GM21619 (cell line): ENCODE measurements around the gene RAI1.
A peak's percentile ranks its signal among the peaks of the same experiment; 100 is the strongest.

Source experiments
- ATAC-seq: cut with Tn5 transposase; IDR thresholded peaks from one replicate; pipeline ENCODE4 v1.9.1; 2021; ENCODE audit not compliant: unreplicated experiment

RAI1 gene

DNA sequence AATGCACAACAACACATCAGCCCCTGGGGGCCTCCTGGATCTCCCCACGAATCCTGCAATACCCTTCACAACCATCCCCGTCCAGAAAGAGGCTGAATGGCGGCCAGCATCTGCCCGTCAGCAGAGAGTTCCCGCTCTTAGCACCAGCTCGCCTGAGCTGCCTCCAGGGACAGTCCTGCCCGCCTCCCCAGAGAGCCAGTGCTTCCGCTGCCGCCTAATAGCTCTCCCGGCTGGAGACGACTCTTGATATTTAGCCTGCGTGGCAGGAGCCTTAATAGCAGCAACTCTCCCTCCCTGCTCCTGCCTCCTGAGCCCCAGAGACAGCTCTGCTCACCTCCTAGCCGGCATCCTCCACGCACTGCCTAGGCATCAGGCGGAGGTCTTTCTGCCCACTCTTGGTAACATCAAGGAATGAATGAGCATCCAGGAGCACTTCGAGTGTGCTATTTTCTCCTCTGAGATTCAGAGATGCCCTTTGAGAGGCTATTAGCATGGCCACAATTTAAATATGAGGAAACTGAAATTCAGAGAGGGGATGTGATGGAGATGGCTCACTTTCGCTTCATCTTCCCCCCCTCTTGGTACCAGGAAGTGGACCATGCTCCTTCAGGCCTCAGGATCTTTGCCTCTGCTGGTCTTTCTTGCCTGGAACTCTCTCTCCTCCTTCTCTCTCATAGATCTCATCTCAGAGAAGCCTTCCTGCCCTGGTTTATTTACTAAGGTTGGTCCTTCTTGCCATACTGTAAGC is 67.9 kb downstream of the RAI1 start:
- no peak for ATAC-seq

DNA sequence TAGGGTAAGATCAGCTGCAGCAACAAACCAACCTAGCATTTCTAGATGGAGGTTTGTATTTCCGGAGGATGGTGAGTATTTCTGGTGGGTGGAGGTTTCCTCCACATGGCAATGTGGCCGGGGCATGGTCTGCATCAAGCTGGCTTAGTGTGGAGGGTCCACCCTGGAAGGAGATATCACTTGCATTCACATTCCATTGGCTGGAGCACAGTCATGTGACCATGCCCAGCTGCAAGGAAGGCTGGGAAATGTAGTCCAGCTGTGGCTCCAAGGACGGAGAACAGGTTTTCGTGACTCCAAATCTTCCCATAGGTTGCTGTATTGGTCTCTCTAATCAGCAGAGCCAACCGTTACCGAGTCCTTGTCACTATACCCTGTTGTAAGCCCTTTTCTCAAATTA is 68.7 kb downstream of the RAI1 start:
- no peak for ATAC-seq

DNA sequence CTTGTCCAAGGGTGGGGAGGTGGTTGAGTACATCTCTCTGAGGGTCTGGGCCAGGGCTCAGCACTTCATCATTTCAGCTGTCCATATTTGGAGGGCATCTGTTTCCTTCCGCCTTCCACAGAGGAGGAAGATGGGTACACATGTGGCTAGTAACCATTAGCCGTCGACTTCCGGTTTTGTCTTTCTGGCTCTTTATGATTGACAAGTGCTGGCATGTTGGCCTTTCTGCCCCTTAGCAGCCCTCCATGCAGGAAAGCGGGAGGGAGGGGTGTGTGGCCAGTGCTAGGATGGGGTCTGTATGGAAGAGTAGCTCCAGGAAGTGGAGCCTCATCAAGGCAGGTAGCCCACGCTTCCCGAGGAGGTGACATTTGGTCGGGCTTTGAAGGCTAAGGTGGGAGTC is 69.6 kb downstream of the RAI1 start:
- no peak for ATAC-seq

DNA sequence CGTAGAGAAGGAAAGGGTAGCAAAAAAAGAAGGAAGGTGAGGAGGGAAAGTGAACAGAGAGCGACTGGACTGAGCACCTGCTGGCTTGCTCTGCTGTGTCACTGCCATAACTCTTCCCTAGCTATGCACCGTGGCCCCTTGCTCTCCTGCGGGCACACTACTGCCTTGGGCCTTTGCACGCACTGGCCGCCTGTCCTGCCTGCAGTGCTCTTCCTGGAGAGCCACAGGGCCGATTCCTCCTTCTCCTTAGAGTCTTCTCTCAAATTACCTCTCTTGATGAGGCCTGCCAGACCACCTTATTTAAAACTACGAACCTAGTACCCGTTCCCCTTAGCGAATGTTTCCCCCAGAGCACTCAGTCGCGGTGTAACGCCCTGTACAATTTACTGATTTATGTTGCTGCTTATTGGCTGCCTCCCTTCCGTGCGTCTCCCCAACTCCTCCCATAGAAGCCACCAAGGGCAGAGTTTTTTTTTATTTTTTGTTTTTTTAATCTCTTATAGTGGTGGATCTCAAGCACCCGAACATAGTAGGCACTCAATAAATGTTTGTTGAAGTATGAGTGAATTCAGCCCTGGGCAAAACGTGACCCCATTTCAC is 70.3 kb downstream of the RAI1 start:
- no peak for ATAC-seq

DNA sequence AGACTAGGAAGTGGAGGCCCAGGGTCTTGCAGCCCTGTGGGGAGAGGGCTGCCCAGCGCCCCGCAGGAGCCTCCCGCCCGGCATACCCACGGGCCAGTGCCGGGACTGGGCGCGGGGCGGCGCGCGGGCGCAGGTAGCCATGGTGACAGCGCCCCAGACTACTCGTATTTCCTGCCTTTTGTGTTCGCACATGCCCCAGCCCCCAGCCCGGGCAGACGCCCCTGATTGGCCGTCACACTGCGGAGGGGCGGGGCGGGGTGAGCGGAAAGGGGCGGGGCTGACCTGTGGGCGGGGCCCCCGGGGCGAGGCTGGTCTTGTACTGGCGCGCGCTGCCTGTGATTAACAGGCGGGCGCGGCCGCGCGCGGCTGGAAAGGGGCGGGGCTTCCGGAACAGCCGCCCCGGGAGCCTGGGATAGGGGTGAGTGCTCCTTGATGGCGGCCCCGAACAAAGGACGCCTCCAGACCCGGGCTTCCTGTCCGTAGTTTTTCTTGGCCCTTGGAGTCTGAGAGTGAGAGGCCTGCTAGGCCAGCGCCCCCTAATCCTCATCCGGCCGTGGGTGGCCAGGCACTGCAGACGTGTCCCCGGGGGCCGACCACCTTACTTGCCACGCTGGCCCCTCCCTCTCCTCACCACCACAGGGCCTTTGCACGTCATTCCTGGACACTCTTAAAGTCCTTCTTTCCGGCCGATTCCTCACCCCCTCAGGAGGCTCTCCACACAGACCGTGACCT is 71.0 kb downstream of the RAI1 start:
- peak; percentile 83 for ATAC-seq

DNA sequence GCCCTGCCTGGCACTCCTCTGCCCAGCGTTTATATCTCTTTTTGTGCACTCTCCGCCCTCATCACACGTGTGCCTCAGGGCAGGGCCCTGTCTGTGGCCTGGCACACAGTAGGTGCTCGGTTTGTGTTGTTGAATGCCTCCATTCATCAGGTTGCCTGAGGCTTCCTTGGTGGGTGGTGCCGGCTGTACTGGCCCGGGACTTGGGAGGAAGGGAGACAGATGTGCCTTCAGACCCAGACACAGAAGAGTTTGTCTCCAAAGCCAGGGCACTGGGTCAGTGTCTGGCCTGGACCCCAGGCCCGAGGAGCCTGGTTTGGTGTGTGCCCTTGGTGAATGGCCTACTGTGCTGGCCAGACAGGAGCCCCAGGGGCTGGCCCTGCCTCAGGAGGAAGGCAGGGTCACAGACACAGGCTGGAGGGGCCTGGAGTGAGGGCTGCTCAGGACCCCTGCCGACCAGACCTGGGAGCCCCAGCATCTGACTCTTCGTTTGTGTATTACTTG is 71.6 kb downstream of the RAI1 start:
- ATAC-seq = no peak

DNA sequence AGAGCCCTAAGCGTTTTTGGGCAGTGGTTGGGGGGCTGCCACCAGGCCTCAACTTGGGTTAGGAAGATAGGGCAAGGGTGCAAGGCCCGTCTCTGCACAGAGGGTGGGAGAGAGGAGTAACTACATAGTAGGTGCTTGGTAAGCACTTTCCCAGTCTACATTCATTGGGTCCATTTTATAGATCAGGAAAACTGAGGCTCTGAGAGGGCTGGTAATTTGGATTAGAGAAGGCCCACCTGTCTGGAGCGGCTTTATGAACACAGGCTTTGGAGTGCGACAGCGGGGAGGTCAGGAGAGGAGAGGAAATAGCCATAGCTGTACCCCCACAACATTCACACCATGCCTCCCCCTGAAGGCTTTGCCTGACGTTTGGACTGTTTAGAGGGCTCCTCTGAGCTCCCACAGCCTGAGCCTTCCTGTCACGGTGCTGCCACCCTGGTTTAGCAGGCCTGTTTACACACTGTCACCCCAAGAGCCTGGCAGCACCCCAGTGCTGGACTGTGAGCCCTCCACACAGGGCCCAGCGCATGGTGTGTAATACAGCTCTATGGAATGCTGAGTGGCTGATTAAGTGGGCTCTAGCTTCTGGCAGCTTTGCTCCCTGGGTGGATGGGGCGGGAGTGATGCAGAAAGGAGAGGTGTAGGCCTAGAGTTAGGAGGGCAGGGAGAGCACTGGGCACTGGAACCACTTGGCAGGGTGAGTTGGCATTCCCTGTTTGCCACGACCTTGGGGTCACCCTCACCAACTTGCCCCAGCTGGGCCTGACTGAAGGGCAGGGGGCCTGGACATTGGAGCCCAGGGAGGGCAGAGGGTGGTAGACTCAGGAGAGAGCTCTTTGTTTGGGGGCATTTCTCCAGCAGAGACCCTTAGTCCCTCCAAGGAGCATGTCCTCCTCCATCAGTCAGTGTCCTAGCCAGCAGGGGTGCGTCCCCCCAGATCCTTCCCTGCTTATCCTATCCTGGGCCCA is 73.7 kb downstream of the RAI1 start:
- no peak for ATAC-seq

DNA sequence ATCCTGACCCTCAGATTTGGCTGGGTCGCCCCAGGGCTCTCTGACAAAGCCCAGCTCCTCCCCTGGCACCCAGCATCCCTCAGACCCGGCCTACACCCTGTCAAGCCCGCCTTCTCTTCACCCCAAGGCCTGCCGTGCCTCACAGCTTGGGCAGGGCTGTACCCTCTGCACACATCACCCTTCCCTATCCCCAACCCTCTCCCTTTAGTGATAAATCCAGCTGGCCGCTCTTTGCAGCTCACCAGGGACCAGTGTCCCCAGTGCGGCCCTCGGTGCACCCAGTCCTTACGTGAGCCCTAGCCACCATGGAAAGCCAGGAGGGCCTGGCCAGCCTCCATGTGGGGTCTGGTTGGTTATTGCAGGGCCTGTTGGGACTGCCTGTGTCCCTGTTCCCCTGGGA is 74.5 kb downstream of the RAI1 start:
- no peak for ATAC-seq

DNA sequence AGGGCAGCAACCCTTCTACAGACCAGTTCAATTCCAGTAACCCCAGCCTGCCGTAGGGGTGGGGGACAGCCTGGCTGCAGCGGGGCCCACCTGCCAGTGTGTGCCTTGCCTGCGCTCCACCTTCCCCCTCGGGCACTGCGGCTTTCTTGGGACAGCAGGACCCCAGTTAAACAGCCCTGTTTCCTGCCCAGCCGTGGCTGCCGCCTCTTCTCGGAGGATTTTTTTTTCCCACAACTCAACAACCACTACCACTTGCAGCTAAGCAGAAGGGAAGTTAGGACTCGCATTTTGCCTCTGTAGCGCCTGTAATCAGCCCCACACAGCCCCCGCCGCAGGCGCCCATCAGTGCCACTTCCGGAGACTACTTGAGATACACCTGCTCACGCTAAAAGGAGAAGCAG is 76.1 kb downstream of the RAI1 start:
- no peak for ATAC-seq

DNA sequence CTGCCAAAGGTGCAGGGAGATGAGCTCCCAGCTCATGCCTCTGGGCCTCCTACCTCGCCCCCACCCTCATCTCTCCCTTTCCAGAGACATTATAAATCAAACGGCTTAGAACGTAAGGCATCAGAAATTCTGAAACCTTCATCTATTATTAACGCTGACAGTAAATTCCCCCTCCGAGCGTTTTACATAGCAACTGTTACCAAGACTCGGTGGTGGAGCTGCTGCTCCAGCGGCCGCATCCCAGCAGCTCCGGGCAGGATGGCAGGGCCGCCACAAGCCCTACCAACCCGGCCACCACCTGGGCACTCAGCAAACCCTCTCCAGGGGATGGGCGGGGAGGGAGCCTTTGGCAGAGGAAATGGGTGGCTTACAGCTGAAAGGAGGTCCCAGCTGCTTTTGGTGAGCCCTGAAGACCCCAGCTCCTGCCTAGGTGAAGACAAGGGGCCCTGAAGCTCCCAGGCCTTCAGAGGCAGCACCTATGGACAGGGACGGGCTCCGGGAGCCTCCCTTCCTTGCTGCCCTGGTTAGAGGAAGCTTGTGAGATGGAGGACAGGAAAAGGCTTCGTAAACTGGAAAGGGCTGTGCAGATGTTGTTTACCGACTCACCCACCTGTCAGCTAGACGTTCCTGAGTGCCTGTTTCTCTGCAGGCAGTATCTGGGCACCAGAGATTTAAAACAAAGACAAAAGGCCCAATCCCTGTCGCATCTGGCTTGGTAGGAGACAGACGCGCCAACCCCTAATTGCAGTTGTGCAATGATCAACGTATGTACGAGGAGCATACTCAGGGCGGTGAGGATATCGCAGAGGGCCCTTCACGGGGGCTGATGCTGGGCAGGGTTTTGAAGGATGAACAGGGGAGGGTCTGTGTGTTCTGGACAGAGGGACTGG is 76.9 kb downstream of the RAI1 start:
- ATAC-seq = no peak

DNA sequence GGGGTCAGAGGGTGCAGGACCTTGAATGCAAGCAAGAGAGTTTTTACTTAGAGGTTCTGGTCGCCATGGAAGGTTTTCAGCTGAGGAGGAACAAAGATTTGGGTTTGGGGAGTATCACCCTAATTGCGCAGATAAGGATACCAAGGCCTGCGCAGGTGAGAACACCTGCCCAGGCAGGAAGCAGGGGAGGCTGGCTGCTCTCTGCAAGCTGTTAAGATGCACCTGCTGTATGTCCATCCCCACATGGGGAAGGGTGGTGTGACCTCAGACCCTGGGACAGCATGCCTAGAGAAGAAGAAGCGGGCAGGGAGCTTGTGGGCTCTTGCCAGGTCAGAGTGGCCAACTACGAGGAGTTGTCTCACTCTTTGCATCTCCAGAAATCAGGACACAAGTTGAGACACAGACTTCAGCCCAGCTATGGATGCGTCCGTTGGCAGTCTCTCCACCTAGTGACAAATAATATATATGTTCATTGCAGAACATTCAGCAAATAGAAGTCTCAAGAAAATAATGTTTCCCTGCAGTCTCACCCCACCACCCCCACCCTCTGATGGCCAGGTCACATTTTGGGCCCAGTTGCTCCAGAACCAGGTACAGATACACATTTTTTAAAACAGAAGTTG is 77.8 kb downstream of the RAI1 start:
- no peak for ATAC-seq

DNA sequence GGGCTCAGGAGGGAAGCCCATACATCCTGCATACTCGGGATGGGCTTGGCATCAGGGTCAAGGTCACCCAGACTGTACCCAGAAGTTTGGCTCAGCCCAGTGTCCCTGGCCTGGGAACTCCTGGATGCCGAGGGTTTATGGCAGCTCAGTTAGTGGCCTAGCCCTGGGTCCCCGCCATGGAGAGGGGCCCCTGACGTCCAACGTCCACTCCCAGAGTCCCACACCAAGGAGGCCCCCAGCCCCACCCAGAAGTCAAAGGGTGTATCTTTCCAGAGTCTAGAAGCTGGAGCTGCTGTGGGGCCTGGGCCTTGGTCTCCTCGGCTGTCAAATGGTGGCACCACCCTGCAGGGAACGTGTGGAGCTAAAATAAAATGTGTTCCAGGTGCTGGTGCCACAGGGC is 79.1 kb downstream of the RAI1 start:
- ATAC-seq = no peak

DNA sequence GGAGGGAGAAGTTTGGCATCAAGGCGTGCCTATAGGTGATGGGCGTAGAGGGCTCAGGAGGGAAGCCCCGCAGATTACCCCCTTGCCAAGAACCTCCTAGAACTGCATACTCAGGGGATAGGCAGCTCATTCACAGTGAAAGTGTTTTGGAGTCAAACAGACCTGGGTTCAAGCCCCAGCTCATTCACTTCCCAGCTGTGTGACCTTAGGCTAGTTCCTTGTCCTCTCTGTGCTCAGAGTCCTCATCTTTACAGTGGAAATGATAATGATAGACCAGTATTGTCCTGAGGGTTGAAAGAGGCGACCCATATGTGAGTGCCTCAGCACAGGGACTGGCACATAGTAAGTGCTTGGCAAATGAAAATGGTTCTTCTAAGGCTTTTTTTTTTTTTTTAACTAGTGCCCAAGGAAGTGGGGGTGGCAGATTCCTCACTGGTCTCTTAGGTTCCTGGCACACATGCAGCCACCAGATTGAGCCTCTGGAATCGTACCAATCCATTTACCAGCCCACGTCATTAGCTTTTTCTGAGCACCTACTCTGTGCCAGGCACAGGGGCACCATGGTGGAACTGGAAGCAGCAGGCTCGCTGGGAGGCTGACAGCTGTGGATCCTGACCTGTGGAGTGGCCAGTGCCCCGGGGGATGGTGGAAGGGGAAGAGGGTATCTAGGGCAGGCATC is 79.8 kb downstream of the RAI1 start:
- ATAC-seq = no peak

DNA sequence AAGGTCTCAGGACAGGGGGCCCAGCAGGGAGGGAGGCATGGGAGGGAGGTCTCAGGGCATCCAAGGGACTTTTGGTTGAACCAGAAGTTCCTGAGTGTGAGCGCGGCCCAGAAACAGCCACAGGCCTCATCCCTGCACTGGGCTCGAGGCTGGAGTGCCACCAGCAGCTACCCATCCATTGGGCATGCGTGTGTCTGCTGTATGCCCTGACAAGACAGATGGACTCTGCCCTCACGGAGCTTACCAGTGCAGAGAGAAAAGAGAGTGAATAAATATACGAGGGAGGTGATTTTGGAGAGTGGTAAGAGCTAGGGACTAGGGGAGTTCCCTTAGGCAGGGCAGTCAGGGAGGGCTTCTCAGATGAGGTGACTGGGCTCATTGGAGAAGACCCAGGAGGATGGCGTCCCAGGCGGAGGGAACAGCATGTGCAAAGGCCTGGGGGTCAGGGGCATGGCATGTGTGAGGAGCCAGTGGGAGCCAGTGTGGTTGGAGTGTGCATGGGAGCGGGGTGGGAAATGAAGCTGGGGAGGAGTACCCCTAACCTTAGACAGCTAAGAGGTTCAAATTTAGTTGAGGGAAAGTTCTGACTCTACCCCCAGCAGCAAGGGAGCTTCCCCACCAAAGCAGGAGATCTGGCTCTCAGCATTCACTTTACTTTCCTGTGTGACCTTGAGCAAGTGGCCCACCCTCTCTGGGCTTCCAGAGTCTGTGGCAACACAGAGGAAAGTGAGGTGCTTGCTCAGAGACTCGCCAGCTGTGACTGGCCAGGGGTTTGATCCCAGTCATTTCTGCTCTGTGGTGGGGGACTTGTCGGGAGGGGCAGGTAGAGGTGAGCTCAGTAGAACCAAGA is 80.9 kb downstream of the RAI1 start:
- ATAC-seq = no peak

DNA sequence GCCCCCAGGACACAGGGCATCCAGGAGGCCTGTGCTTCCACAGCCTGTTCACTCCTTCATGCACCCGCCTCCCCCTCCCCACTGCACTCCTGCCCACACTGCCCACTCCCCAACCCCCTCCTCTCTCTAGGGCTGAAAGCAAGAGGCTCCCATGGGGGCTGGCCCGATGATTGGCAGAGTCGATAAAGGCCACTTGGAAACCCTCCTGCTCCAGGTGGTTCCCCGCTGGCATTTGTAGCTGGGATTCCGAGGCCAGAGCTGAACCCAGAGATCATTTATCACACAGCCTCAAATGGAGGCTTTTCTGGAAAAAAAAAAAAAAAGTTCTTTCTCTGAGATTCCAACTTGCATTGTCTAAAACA is 81.5 kb downstream of the RAI1 start:
- no peak for ATAC-seq

DNA sequence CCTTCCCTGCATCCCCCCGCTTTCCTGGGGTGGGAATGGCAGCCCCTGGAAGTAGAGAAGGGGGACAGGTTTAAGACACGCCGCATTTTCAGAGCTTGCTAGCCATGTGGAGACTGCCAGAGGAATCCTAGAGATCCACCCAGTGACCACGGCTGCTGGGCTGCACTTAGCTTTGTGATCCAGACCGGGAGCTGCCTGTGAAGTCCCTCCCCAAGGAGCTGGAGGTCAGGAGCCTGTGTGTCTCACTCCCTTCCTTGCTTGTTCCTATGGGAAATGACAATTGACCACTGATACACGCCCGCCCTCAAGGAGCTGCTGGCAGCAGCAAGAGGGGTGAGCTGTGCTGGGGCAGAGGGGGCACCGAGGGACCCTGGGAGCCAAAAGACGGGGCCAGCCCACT is 81.9 kb downstream of the RAI1 start:
- no peak for ATAC-seq

DNA sequence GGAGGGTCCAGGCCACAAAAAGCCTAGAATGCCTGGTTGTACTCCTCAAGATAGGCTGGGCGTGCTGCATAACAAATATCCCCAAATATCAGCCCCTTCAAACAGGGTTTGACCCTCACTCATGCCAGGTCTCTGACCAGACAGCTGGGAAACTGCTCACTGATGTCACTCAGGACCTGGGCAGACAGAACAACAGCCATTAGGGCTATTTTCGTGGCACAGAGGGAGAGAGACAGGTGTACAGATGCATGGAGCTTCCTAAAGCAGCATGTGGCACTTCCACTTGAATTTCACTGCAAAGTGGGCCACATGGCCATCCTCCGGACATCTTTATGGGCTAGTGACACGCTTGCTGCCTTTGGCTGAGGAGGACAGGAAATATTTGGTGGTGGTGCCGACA is 82.5 kb downstream of the RAI1 start:
- ATAC-seq = no peak
